ENCODE results near the gene CREB3L1.

DNA sequence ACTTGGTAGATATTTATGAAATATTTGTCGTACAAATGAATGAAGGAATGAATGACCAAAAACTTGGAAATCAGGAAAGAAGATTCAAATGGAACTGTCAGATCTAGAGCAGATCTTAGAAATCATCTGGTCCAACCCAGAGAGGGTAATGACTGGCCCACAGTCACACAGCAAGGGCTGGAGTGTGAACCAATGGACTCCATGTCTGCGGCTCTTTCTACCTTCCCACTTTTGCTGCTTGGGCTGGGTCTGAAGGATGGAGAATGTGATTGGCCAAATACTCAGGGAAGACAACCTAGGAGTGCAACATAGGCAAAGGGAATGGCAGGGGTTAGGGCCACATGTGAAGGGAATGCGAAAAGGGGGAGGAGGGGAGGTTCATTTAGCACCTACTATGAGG is 64.0 kb downstream of the CREB3L1 start:
- TF ChIP-seq, protein P1, sequence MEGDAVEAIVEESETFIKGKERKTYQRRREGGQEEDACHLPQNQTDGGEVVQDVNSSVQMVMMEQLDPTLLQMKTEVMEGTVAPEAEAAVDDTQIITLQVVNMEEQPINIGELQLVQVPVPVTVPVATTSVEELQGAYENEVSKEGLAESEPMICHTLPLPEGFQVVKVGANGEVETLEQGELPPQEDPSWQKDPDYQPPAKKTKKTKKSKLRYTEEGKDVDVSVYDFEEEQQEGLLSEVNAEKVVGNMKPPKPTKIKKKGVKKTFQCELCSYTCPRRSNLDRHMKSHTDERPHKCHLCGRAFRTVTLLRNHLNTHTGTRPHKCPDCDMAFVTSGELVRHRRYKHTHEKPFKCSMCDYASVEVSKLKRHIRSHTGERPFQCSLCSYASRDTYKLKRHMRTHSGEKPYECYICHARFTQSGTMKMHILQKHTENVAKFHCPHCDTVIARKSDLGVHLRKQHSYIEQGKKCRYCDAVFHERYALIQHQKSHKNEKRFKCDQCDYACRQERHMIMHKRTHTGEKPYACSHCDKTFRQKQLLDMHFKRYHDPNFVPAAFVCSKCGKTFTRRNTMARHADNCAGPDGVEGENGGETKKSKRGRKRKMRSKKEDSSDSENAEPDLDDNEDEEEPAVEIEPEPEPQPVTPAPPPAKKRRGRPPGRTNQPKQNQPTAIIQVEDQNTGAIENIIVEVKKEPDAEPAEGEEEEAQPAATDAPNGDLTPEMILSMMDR (IDR thresholded peaks at IDR 0.05), result no peak
- no peak for TF ChIP-seq POLR2A (IDR thresholded peaks at IDR 0.05)
- no peak for TF ChIP-seq EP300 (IDR thresholded peaks at IDR 0.05)
- no peak for TF ChIP-seq POLR2AphosphoS5 (IDR thresholded peaks at IDR 0.05)

Measured in gastroesophageal sphincter (tissue), 3 donors.